GM20431 (cell line): ENCODE measurements around the gene CELA3B.
"Not testable (repeated sequence)": the region's sequence is repeated elsewhere in the genome, so short reads cannot be mapped to it uniquely, and the experiment has no call there.

Experiments
- in situ Hi-C: fragments of 300-500 bp; cut with MseI, MboI; formaldehyde crosslinking; loops from one replicate; pipeline ENCODE4 v1.15.0; 2020; ENCODE audit warnings: low sequenced_read_pairs; ENCODE audit not compliant: unreplicated experiment

Gene CELA3B

GRCh38 chr1:21942959-21943640 is 33.7 kb upstream of the CELA3B start:
- in situ Hi-C loops, result not testable (repeated sequence)

GRCh38 chr1:21944733-21945073 is 32.1 kb upstream of the CELA3B start:
- in situ Hi-C loops, result no loop called here

GRCh38 chr1:21946836-21947587 is 29.8 kb upstream of the CELA3B start:
- in situ Hi-C loops, result no loop called here

GRCh38 chr1:21950734-21951133 is 26.1 kb upstream of the CELA3B start:
- in situ Hi-C loops, result loop anchor here (25.0 kb wide), 1 partner anchor 288 kb away; the partner anchor contains the start of gene RAP1GAP

GRCh38 chr1:21951226-21951870 is 25.5 kb upstream of the CELA3B start:
- in situ Hi-C loops, result loop anchor here (25.0 kb wide), 1 partner anchor 289 kb away; the partner anchor contains the start of gene RAP1GAP

- in situ Hi-C loops, result loop anchor here (25.0 kb wide), 1 partner anchor 291 kb away; the partner anchor contains the start of gene RAP1GAP
These were observed 23.9 kb upstream of the CELA3B start for GRCh38 chr1:21952786-21953520.

GRCh38 chr1:21955058-21955457 is 21.8 kb upstream of the CELA3B start:
- in situ Hi-C loops, result loop anchor here (25.0 kb wide), 1 partner anchor 293 kb away; the partner anchor contains the start of gene RAP1GAP

- in situ Hi-C loops, result loop anchor here (25.0 kb wide), 1 partner anchor 293 kb away; the partner anchor contains the start of gene RAP1GAP
These were observed 21.1 kb upstream of the CELA3B start for GRCh38 chr1:21955501-21956281.

GRCh38 chr1:21956720-21957552 is 19.9 kb upstream of the CELA3B start:
- in situ Hi-C loops, result loop anchor here (25.0 kb wide), 1 partner anchor 295 kb away; the partner anchor contains the start of gene RAP1GAP

- in situ Hi-C loops, result loop anchor here (25.0 kb wide), 1 partner anchor 299 kb away; the partner anchor contains the start of gene RAP1GAP
These were observed 15.5 kb upstream of the CELA3B start for GRCh38 chr1:21961337-21961736.

- in situ Hi-C loops, result loop anchor here (25.0 kb wide), 1 partner anchor 299 kb away; the partner anchor contains the start of gene RAP1GAP
These were observed 15.0 kb upstream of the CELA3B start for GRCh38 chr1:21961799-21962198.

- in situ Hi-C loops, result loop anchor here (25.0 kb wide), 1 partner anchor 301 kb away; the partner anchor contains the start of gene RAP1GAP
These were observed 13.2 kb upstream of the CELA3B start for GRCh38 chr1:21963477-21964217.

- in situ Hi-C loops, result loop anchor here (25.0 kb wide), 1 partner anchor 304 kb away; the partner anchor contains the start of gene RAP1GAP
These were observed 10.4 kb upstream of the CELA3B start for GRCh38 chr1:21966247-21967000.

GRCh38 chr1:21967216-21967615 is 9.6 kb upstream of the CELA3B start:
- in situ Hi-C loops, result loop anchor here (25.0 kb wide), 1 partner anchor 305 kb away; the partner anchor contains the start of gene RAP1GAP

GRCh38 chr1:21969066-21969465 is 7.8 kb upstream of the CELA3B start:
- in situ Hi-C loops, result loop anchor here (25.0 kb wide), 1 partner anchor 307 kb away; the partner anchor contains the start of gene RAP1GAP

- in situ Hi-C loops, result loop anchor here (25.0 kb wide), 1 partner anchor 308 kb away; the partner anchor contains the start of gene RAP1GAP
These were observed 6.3 kb upstream of the CELA3B start for GRCh38 chr1:21970523-21970922.
